Measurements from ENCODE around the gene LCLAT1. TPM values are rescaled to one million over a fixed set of nuclear protein-coding genes. Genes with fewer than 3 reads are reported as not detected.

LCLAT1 gene
- total RNA-seq (2022; extraction: Qiagen RNA extraction; ENCODE audit: low read depth), result 11.7 to 18.1 TPM (median 16.3 TPM) in 5 replicates

GRCh38 chr2:30447149-30448045 is at the start of gene LCLAT1:
Gene LCLAT1 (plus strand): TSS chr2:30447246. CDS start chr2:30525591, 78,345 bp downstream.

Other genes starting within 250 kb of the LCLAT1 start
- 61.0 to 114 TPM (median 83.3 TPM) in 5 replicates for gene LBH, start 215.7 kb upstream of the LCLAT1 start, total RNA-seq (2022; extraction: Qiagen RNA extraction; ENCODE audit: low read depth)